H1 (cell line): ENCODE measurements around the gene ACVR1. TPM values are rescaled to one million over a fixed set of nuclear protein-coding genes. Genes with fewer than 3 reads are reported as not detected.

Source experiments
- CTCF ChIA-PET: fragments of 300-600 bp; sonication (Branson Sonifier 250); formaldehyde crosslinking; loops from one replicate; lab custom pipeline; 2021; ENCODE audit not compliant: partially characterized antibody; lab: Charles Lee
- POLR2A ChIA-PET: fragments of 300-600 bp; sonication (Branson Sonifier 250); formaldehyde crosslinking; loops from one replicate; lab custom pipeline; 2021; ENCODE audit warnings: inconsistent platforms; ENCODE audit not compliant: partially characterized antibody; lab: Charles Lee
- DNase-seq, 2 experiments: peaks; one replicate each; pipeline versions ENCODE4 v3.0.0 to v3.0.0-alpha.2; 2010 to 2022; ENCODE audit warnings: low spot score in 2 of 2, low read depth in 1 of 2, mixed read lengths in 1 of 2
- FAIRE-seq: peaks from 2 replicates; lab custom pipeline; 2011; peaks lifted over from hg19 to GRCh38; lab: Jason Lieb, UNC
- H2AFZ ChIP-seq: 2 replicates; pipeline ENCODE4 v1.8.1; 2012; ENCODE audit warnings: low read length, inconsistent platforms
- H2AK5ac ChIP-seq: 2 replicates; pipeline ENCODE4 v1.6.1; 2013; ENCODE audit warnings: low read depth, low read length
- H2BK120ac ChIP-seq: replicated peaks from 2 replicates; pipeline ENCODE3; 2013; ENCODE audit warnings: low read depth, low read length, inconsistent platforms
- H2BK12ac ChIP-seq: 2 replicates; pipeline ENCODE4 v1.6.1; 2013; ENCODE audit warnings: low read depth, low read length
- H2BK15ac ChIP-seq: 2 replicates; pipeline ENCODE4 v1.6.1; 2013; ENCODE audit warnings: low read length
- H2BK20ac ChIP-seq: 2 replicates; pipeline ENCODE4 v1.6.1; 2013; ENCODE audit warnings: low read length
- H2BK5ac ChIP-seq: 2 replicates; pipeline ENCODE4 v1.6.1; 2013; ENCODE audit warnings: low read depth, low read length
- H3K14ac ChIP-seq: 2 replicates; pipeline ENCODE4 v1.6.1; 2013; ENCODE audit warnings: inconsistent platforms; ENCODE audit not compliant: insufficient read length
- H3K18ac ChIP-seq: 2 replicates; pipeline ENCODE4 v1.6.1; 2013; ENCODE audit warnings: low read length; ENCODE audit errors: extremely low read depth
- H3K23ac ChIP-seq: 2 replicates; pipeline ENCODE4 v1.6.1; 2013; ENCODE audit warnings: inconsistent platforms; ENCODE audit not compliant: insufficient read length
- H3K23me2 ChIP-seq: 2 replicates; pipeline ENCODE4 v1.6.1; 2013; ENCODE audit warnings: low read depth, low read length
- H3K27ac ChIP-seq: 2 replicates; pipeline ENCODE4 v1.6.1; 2011; ENCODE audit warnings: low read depth, low read length, inconsistent platforms
- H3K27me3 ChIP-seq, 4 experiments: replicated peaks in 1 of 4; 1 replicate in 1 of 4; 2 replicates in 3 of 4; pipeline versions ENCODE4 v1.6.1 to v1.8.1; 2011 to 2013; ENCODE audit warnings: low read length in 3 of 4, mild to moderate bottlenecking in 3 of 4, inconsistent platforms in 2 of 4, mixed read lengths in 2 of 4, moderate library complexity in 1 of 4; ENCODE audit not compliant: control insufficient read depth in 3 of 4, insufficient read depth in 3 of 4; ENCODE audit errors: extremely low read depth in 1 of 4
- H3K36me3 ChIP-seq, 4 experiments: 2 replicates each; pipeline versions ENCODE4 v1.6.1 to v1.8.1; 2011 to 2013; ENCODE audit warnings: mild to moderate bottlenecking in 4 of 4, low read length in 3 of 4, moderate library complexity in 2 of 4, control low read depth in 1 of 4, inconsistent platforms in 1 of 4; ENCODE audit not compliant: insufficient read depth in 4 of 4, control insufficient read depth in 2 of 4
- H3K4ac ChIP-seq: replicated peaks from 2 replicates; pipeline ENCODE3; 2013; ENCODE audit warnings: low read length, low read depth, mixed read lengths, inconsistent platforms; ENCODE audit not compliant: insufficient read length
- H3K4me1 ChIP-seq, 4 experiments: replicated peaks in 1 of 4; 1 replicate in 1 of 4; 2 replicates in 3 of 4; pipeline versions ENCODE4 v1.6.1 to v1.8.1; 2011 to 2013; ENCODE audit warnings: low read length in 3 of 4, inconsistent platforms in 2 of 4, mixed read lengths in 1 of 4; ENCODE audit not compliant: insufficient read depth in 4 of 4, control insufficient read depth in 3 of 4
- H3K4me2 ChIP-seq, 2 experiments: 2 replicates each; pipeline versions ENCODE4 v1.6.1 to v1.8.1; 2011 to 2013; ENCODE audit warnings: low read depth in 2 of 2, low read length in 2 of 2, control low read depth in 1 of 2, inconsistent platforms in 1 of 2, mild to moderate bottlenecking in 1 of 2; ENCODE audit not compliant: insufficient read depth in 1 of 2
- H3K4me3 ChIP-seq, 4 experiments: fragments of 200-600, 300-600 bp in 1 of 4; sonication (generic), shearing (Covaris generic), sonication (Bioruptor Twin) in 1 of 4; 2 replicates each; pipeline versions ENCODE4 v1.5.1 to v1.8.1; 2011 to 2016; ENCODE audit warnings: low read length in 4 of 4, low read depth in 3 of 4, control low read depth in 2 of 4, inconsistent platforms in 2 of 4, mild to moderate bottlenecking in 2 of 4, mixed read lengths in 1 of 4, moderate library complexity in 1 of 4; ENCODE audit not compliant: insufficient read depth in 2 of 4; ENCODE audit errors: extremely low read depth in 1 of 4
- H3K56ac ChIP-seq: replicated peaks from 2 replicates; pipeline ENCODE3; 2013; ENCODE audit warnings: low read depth, mild to moderate bottlenecking, mixed read lengths, low read length, inconsistent platforms; ENCODE audit not compliant: insufficient read length
- H3K79me1 ChIP-seq: 2 replicates; pipeline ENCODE4 v1.6.1; 2013; ENCODE audit warnings: low read depth, low read length, control low read depth
- H3K79me2 ChIP-seq, 2 experiments: 2 replicates each; pipeline versions ENCODE4 v1.6.1 to v1.8.1; 2012 to 2013; ENCODE audit warnings: low read length in 2 of 2, mild to moderate bottlenecking in 2 of 2, inconsistent platforms in 1 of 2; ENCODE audit not compliant: insufficient read depth in 2 of 2, control insufficient read depth in 1 of 2
- H3K9ac ChIP-seq, 4 experiments: replicated peaks in 1 of 4; 1 replicate in 1 of 4; 2 replicates in 3 of 4; pipeline versions ENCODE4 v1.6.1 to v1.8.1; 2011 to 2013; ENCODE audit warnings: low read depth in 3 of 4, low read length in 3 of 4, control low read depth in 2 of 4, mild to moderate bottlenecking in 2 of 4, moderate library complexity in 2 of 4, inconsistent platforms in 1 of 4; ENCODE audit errors: extremely low read depth in 1 of 4
- H3K9me3 ChIP-seq, 2 experiments: 2 replicates each; pipeline versions ENCODE4 v1.6.1 to v1.8.1; 2012 to 2013; ENCODE audit warnings: mild to moderate bottlenecking in 2 of 2, moderate library complexity in 2 of 2, control low read depth in 1 of 2, inconsistent platforms in 1 of 2, low read depth in 1 of 2, low read length in 1 of 2, mixed read lengths in 1 of 2; ENCODE audit not compliant: insufficient read depth in 2 of 2
- H4K20me1 ChIP-seq, 2 experiments: replicated peaks in 1 of 2; 2 replicates each; pipeline versions ENCODE3 to v1.8.1; 2011 to 2013; ENCODE audit warnings: inconsistent platforms in 2 of 2, low read length in 2 of 2, mild to moderate bottlenecking in 1 of 2; ENCODE audit not compliant: insufficient read depth in 2 of 2, control insufficient read depth in 1 of 2
- H4K5ac ChIP-seq: 2 replicates; pipeline ENCODE4 v1.6.1; 2013; ENCODE audit warnings: low read length, low read depth, mixed read lengths, inconsistent platforms; ENCODE audit not compliant: insufficient read length
- H4K8ac ChIP-seq: 2 replicates; pipeline ENCODE4 v1.8.0; 2013; ENCODE audit warnings: mild to moderate bottlenecking, moderate library complexity, low read length, inconsistent platforms; ENCODE audit not compliant: insufficient read depth; ENCODE audit errors: extremely low read depth
- H4K91ac ChIP-seq: replicated peaks from 2 replicates; pipeline ENCODE3; 2013; ENCODE audit warnings: low read length, mixed read lengths, inconsistent platforms; ENCODE audit not compliant: insufficient read length
- BCL11A ChIP-seq, 2 experiments: IDR thresholded peaks; one replicate each; pipeline ENCODE4 v1.6.1; 2011; ENCODE audit warnings: low read depth in 2 of 2, low read length in 2 of 2, mild to moderate bottlenecking in 2 of 2
- E2F6 ChIP-seq: IDR thresholded peaks from 2 replicates; pipeline ENCODE4 v1.6.1; 2012; ENCODE audit warnings: inconsistent platforms
- NRF1 ChIP-seq: IDR thresholded peaks from 2 replicates; pipeline ENCODE4 v1.6.1; 2011; ENCODE audit warnings: mild to moderate bottlenecking, low read depth, low read length, improper control_type of control experiment
- RFX5 ChIP-seq: IDR thresholded peaks from 2 replicates; pipeline ENCODE4 v1.6.1; 2011; ENCODE audit warnings: low read depth, low read length, improper control_type of control experiment, borderline replicate concordance
- TAF7 ChIP-seq: optimal IDR thresholded peaks from 2 replicates; pipeline ENCODE3; 2011; ENCODE audit warnings: low read depth, mild to moderate bottlenecking, inconsistent platforms, low read length, moderate library complexity, borderline replicate concordance
- WGBS, 2 experiments: shearing (Covaris generic) in 1 of 2; methylation state at CpG; one replicate each; pipeline versions ENCODE4 v1.1.6 to v1.1.7; 2013 to 2015; ENCODE audit warnings: low lambda C conversion rate in 2 of 2, mixed read lengths in 2 of 2, inconsistent platforms in 1 of 2, low coverage in 1 of 2, missing lambda C conversion rate in 1 of 2; ENCODE audit not compliant: insufficient replicate concordance in 2 of 2, insufficient coverage in 1 of 2, insufficient read length in 1 of 2; ENCODE audit errors: extremely low coverage in 1 of 2, missing lambda C conversion rate in 1 of 2; 5-methylcytosine and 5-hydroxymethylcytosine counted together
- polyA plus RNA-seq, 7 experiments: library from polyadenylated mRNA; depleted of rRNA in 3 of 7; stranded (reverse) in 5 of 7; unstranded in 2 of 7; fragments of >200 nt in 5 of 7; fragments of 200-250 nt in 2 of 7; gene quantifications; 1 replicate in 5 of 7; 2 replicates in 1 of 7; 4 replicates in 1 of 7; pipeline versions ENCODE4 v1.2.1 to v1.2.3, GENCODE V29; 2011 to 2013; ENCODE audit warnings: missing spikeins in 2 of 7, mixed read lengths in 2 of 7
- total RNA-seq: library from RNA; stranded (reverse); fragmentation: NEBNext Ultra II Directional; extraction: Animal tissue kit (Norgen Biotek cat#: 25700); gene quantifications from 2 replicates; pipeline ENCODE4 v1.2.1, GENCODE V29; 2021

ACVR1 gene
- total and polyA plus RNA-seq, 2 of the 8 experiments (the other 6 are each of a cell fraction or from before 2014, with no cell fraction given): 8.5 to 17.7 TPM

DNA sequence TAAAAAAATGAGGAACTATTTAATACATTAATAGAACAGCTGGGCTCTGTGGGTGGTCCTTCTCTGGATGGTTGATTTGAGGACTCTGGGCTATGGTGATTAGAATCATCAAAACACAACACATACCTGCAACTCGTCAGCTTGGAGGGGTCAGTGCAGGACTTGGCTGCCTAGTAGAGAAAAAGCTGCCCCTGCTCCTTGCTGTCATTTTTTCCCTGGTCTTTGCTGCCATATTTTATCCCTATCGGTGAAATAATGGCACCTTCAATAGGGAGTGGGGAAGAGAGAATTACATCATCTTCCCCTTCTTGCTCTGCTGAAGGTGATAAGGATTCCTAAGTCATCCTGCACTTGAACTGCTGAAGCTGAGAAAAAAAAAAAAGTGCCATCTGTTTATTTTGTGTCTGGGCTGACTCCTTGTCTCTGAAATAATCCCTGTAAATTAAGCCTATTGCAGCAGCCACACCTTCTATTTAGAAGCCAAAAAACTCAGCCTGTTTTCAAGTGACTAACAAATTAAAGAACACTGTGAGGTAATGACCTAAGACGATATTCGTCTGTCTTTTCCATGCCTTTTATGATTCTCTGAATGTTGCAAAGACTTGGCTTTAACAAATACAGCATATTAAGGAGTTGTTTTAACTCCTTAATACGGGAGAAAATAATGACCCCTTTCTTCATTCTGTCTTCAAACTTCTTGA is 89.3 kb downstream of the ACVR1 start:
- no peak overlapping the region for H2AFZ ChIP-seq
- H4K91ac ChIP-seq: no peak overlapping the region
- no peak overlapping the region for H3K14ac ChIP-seq
- H4K20me1 ChIP-seq: peaks cover 0 to 2% of the 10 kb centered on the region in 2 experiments
- POLR2A ChIA-PET: no interaction called here
- no peak overlapping the region for H2BK120ac ChIP-seq
- H3K79me2 ChIP-seq: no peaks in the 10 kb centered on the region
- H3K4me2 ChIP-seq: no peak overlapping the region
- no peaks in the 10 kb centered on the region for H3K9me3 ChIP-seq
- H3K9ac ChIP-seq: no peak overlapping the region
- H3K18ac ChIP-seq: no peak overlapping the region
- no peak overlapping the region for H3K27ac ChIP-seq
- DNase-seq (no peak), FAIRE-seq (no peak)
- H3K4ac ChIP-seq: no peak overlapping the region
- no peak overlapping the region for H4K5ac ChIP-seq
- H3K27me3 ChIP-seq: no peaks in the 10 kb centered on the region
- no peaks in the 10 kb centered on the region; the same call in 1 of the 2 replicates for H3K23me2 ChIP-seq
- no peaks in the 10 kb centered on the region for H3K79me1 ChIP-seq
- no peak overlapping the region for H4K8ac ChIP-seq
- H3K56ac ChIP-seq: no peak overlapping the region
- WGBS, 2 experiments: 92% methylated on average over 5 of the region's 5 CpGs; no CpG with 5 or more reads in 1 of the 2 experiments
- no peak overlapping the region for H2BK20ac ChIP-seq
- H2BK5ac ChIP-seq: no peak overlapping the region
- no peaks in the 10 kb centered on the region for H3K36me3 ChIP-seq
- H2BK12ac ChIP-seq: no peak overlapping the region
- H3K4me3 ChIP-seq: no peak overlapping the region
- no peak overlapping the region for H2AK5ac ChIP-seq
- TF ChIP-seq RFX5 (no peak), E2F6 (no peak), BCL11A (IDR thresholded peaks at IDR 0.05; ENCODE audit: low read depth in 2 of 2, low read length in 2 of 2) (no peak), TAF7 (no peak), NRF1 (no peak)
- peaks cover 0 to 21% (median 5%) of the 10 kb centered on the region in 4 experiments; a peak in 3 of 7 replicates for H3K4me1 ChIP-seq
- CTCF ChIA-PET: interaction anchor here (0.8 to 2.4 kb wide), 4 partner anchors 20 to 224 kb away, joined by 3 to 8 read pairs (median 3); no protein-coding TSS in a partner anchor
- no peak overlapping the region for H3K23ac ChIP-seq
- no peak overlapping the region for H2BK15ac ChIP-seq
